ENCODE measurements around the gene IL36G. TPM values are rescaled to one million over a fixed set of nuclear protein-coding genes. Genes with fewer than 3 reads are reported as not detected.

Gene IL36G
- total RNA-seq, 4 donors from 2014 or later = not detected

- no peak for TF ChIP-seq CTCF (IDR thresholded peaks at IDR 0.05)
- ATAC-seq (ENCODE audit: low FRiP score) = peak; percentile 83
- DNase-seq (ENCODE audit: low spot score) = peak; percentile 38
Measured at GRCh38 chr2:112941753-112942653, 35.8 kb upstream of the IL36G start.

- ATAC-seq (ENCODE audit: low FRiP score) (no peak), DNase-seq (ENCODE audit: low spot score) (no peak)
- TF ChIP-seq CTCF (IDR thresholded peaks at IDR 0.05) = no peak
Measured at GRCh38 chr2:112942654-112943002, 35.2 kb upstream of the IL36G start.

- ATAC-seq (ENCODE audit: low FRiP score) = no peak
- no peak for DNase-seq (ENCODE audit: low spot score)
- no peak for TF ChIP-seq CTCF (IDR thresholded peaks at IDR 0.05)
Measured at GRCh38 chr2:112944971-112945370, 32.8 kb upstream of the IL36G start.

GRCh38 chr2:112946086-112946485 is 31.7 kb upstream of the IL36G start:
- no peak for DNase-seq (ENCODE audit: low spot score)
- ATAC-seq (ENCODE audit: low FRiP score) = no peak
- TF ChIP-seq CTCF (IDR thresholded peaks at IDR 0.05) = no peak

- TF ChIP-seq CTCF (IDR thresholded peaks at IDR 0.05) = no peak
- DNase-seq (ENCODE audit: low spot score) = no peak
- ATAC-seq (ENCODE audit: low FRiP score) = no peak
Measured at GRCh38 chr2:112947374-112947773, 30.4 kb upstream of the IL36G start.

GRCh38 chr2:112949456-112949855 is 28.4 kb upstream of the IL36G start:
- no peak for TF ChIP-seq CTCF (IDR thresholded peaks at IDR 0.05)
- no peak for DNase-seq (ENCODE audit: low spot score)
- no peak for ATAC-seq (ENCODE audit: low FRiP score)

- no peak for TF ChIP-seq CTCF (IDR thresholded peaks at IDR 0.05)
- no peak for DNase-seq (ENCODE audit: low spot score)
- ATAC-seq (ENCODE audit: low FRiP score) = no peak
Measured at GRCh38 chr2:112954364-112954763, 23.4 kb upstream of the IL36G start.
